ENCODE data around the gene CFAP65.

CFAP65 gene

GRCh38 chr2:219030177-219030940 is 11.0 kb downstream of the CFAP65 start:
- H3K27me3 ChIP-seq (ENCODE audit: insufficient read depth, low read length), result peaks cover 10% of the 10 kb centered on the region; the same call in 1 of the 2 replicates
- H3K36me3 ChIP-seq (ENCODE audit: insufficient read depth, low read length), result no peaks in the 10 kb centered on the region
- no peak overlapping the region for H3K9ac ChIP-seq (ENCODE audit: low read depth, low read length)
- no peak overlapping the region for H3K27ac ChIP-seq (ENCODE audit: low read depth, low read length)
- H3K4me3 ChIP-seq (ENCODE audit: low read length), result no peak overlapping the region
- H3K4me1 ChIP-seq (ENCODE audit: insufficient read depth, low read length), result no peaks in the 10 kb centered on the region
- no peaks in the 10 kb centered on the region for H3K9me3 ChIP-seq (ENCODE audit: insufficient read depth, low read depth, low read length)
- WGBS, result 87% methylated on average over 16 of the region's 16 CpGs

DNA sequence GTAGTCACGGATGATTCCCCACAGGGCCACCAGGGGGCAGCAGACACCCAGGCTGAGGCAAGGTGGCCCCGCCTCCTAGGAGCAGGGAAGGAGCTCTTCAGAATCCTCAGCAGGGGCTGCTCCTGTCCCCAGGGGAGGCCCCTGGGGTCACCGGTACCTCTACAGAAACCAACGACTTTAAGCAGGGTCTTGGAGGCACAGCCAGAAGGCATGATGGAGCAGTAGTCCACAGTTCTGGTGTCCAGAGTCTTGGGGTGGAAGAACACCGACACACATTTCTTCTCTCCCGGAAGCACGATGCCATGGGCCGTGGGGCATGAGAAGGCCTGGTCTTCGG is 11.5 kb downstream of the CFAP65 start:
- H3K9ac ChIP-seq (ENCODE audit: low read depth, low read length), result no peak overlapping the region
- H3K36me3 ChIP-seq (ENCODE audit: insufficient read depth, low read length), result no peaks in the 10 kb centered on the region
- no peak overlapping the region for H3K27ac ChIP-seq (ENCODE audit: low read depth, low read length)
- no peak overlapping the region for H3K4me3 ChIP-seq (ENCODE audit: low read length)
- no peaks in the 10 kb centered on the region for H3K4me1 ChIP-seq (ENCODE audit: insufficient read depth, low read length)
- 54% methylated on average over 9 of the region's 9 CpGs for WGBS
- H3K27me3 ChIP-seq (ENCODE audit: insufficient read depth, low read length), result peaks cover 8% of the 10 kb centered on the region; the same call in 1 of the 2 replicates
- no peaks in the 10 kb centered on the region for H3K9me3 ChIP-seq (ENCODE audit: insufficient read depth, low read depth, low read length)

DNA sequence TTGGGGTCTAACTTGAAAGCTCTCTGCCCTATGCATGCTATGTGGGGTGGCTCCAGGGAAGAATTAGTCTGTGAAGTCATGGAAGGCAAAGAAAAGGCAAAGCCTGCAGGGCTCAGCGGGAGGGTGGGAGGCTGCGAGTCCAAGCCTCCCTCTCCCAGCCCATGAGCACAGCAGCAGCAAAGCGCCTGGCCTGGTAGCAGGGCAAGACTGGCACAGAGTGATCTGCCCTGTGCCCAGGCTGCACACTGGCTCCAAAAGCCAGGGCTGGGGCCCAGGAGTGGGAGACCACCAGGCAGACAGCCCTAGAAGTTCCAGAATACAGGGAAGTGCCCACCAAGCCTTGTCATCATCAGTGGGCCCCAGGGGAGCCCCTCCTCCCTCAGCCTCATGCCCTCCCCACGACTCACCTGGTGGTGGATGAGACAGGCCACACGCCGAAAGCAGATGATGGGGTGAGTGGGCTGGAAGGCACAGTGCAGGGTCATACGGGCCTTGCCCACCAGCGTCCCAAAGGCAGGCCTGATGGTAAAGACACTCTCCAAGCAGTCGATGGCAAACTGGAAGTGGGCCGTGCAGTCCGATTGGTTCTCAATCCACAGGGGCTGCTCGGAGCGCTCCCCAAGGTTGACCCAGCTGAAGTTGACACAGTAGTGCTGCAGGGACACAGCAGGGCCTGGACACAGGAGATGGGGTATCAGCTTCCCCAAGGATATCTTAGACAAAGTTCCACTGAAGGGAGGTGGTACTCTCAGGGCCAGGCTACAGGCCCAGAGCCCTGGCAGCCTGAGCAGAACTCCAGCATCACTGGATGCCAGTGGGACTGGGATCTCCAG is 12.1 kb downstream of the CFAP65 start:
- Histone ChIP-seq H3K9ac (ENCODE audit: low read depth, low read length) (no peak overlapping the region), H3K4me3 (ENCODE audit: low read length) (no peak overlapping the region), H3K27ac (ENCODE audit: low read depth, low read length) (no peak overlapping the region), H3K9me3 (ENCODE audit: insufficient read depth, low read depth, low read length) (no peaks in the 10 kb centered on the region), H3K27me3 (ENCODE audit: insufficient read depth, low read length) (peaks cover 3% of the 10 kb centered on the region; the same call in 1 of the 2 replicates), H3K4me1 (ENCODE audit: insufficient read depth, low read length) (no peaks in the 10 kb centered on the region), H3K36me3 (ENCODE audit: insufficient read depth, low read length) (no peaks in the 10 kb centered on the region)
- 77% methylated on average over 13 of the region's 13 CpGs for WGBS

DNA sequence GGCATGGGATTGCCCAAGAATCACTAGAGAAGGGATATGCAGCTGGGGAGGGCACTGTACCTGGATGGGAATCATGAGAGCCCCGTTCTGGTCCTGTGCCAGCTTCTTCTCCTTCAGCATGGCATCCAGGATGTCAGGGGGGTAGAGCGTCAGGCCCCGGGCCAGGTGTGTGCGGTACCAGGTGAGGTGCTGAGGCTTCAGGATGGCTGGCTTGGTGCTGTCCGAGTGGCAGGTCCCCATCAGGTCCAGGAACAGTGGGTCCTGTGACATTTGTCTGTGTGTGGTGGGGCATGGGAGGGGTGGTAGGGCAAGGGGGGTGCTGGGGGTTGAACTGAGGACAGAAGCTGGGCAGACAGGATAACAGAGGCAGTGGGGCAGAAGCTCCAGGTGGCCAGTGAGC is 13.2 kb downstream of the CFAP65 start:
- Histone ChIP-seq H3K27me3 (ENCODE audit: insufficient read depth, low read length) (peaks cover 3% of the 10 kb centered on the region; the same call in 1 of the 2 replicates), H3K27ac (ENCODE audit: low read depth, low read length) (no peak overlapping the region), H3K4me1 (ENCODE audit: insufficient read depth, low read length) (no peaks in the 10 kb centered on the region), H3K9ac (ENCODE audit: low read depth, low read length) (no peak overlapping the region), H3K4me3 (ENCODE audit: low read length) (no peak overlapping the region), H3K9me3 (ENCODE audit: insufficient read depth, low read depth, low read length) (no peaks in the 10 kb centered on the region), H3K36me3 (ENCODE audit: insufficient read depth, low read length) (no peaks in the 10 kb centered on the region)
- WGBS, result 81% methylated on average over 5 of the region's 5 CpGs

- Histone ChIP-seq H3K9me3 (ENCODE audit: insufficient read depth, low read depth, low read length) (no peaks in the 10 kb centered on the region), H3K36me3 (ENCODE audit: insufficient read depth, low read length) (no peaks in the 10 kb centered on the region), H3K4me3 (ENCODE audit: low read length) (no peak overlapping the region), H3K27me3 (ENCODE audit: insufficient read depth, low read length) (peaks cover 3% of the 10 kb centered on the region; the same call in 1 of the 2 replicates), H3K27ac (ENCODE audit: low read depth, low read length) (no peak overlapping the region), H3K9ac (ENCODE audit: low read depth, low read length) (no peak overlapping the region), H3K4me1 (ENCODE audit: insufficient read depth, low read length) (no peaks in the 10 kb centered on the region)
- 90% methylated on average over 22 of the region's 22 CpGs for WGBS
These were observed 13.7 kb downstream of the CFAP65 start for GRCh38 chr2:219027511-219028055.

GRCh38 chr2:219026946-219027345 is 14.4 kb downstream of the CFAP65 start:
- H3K27ac ChIP-seq (ENCODE audit: low read depth, low read length), result no peak overlapping the region
- H3K9me3 ChIP-seq (ENCODE audit: insufficient read depth, low read depth, low read length), result no peaks in the 10 kb centered on the region
- H3K36me3 ChIP-seq (ENCODE audit: insufficient read depth, low read length), result no peaks in the 10 kb centered on the region
- H3K27me3 ChIP-seq (ENCODE audit: insufficient read depth, low read length), result peaks cover 3% of the 10 kb centered on the region; the same call in 1 of the 2 replicates
- no peak overlapping the region for H3K9ac ChIP-seq (ENCODE audit: low read depth, low read length)
- no peak overlapping the region for H3K4me3 ChIP-seq (ENCODE audit: low read length)
- H3K4me1 ChIP-seq (ENCODE audit: insufficient read depth, low read length), result no peaks in the 10 kb centered on the region
- 75% methylated on average over 7 of the region's 7 CpGs for WGBS

- Histone ChIP-seq H3K27ac (ENCODE audit: low read depth, low read length) (no peak overlapping the region), H3K9me3 (ENCODE audit: insufficient read depth, low read depth, low read length) (no peaks in the 10 kb centered on the region), H3K9ac (ENCODE audit: low read depth, low read length) (no peak overlapping the region), H3K4me3 (ENCODE audit: low read length) (no peak overlapping the region), H3K36me3 (ENCODE audit: insufficient read depth, low read length) (no peaks in the 10 kb centered on the region), H3K27me3 (ENCODE audit: insufficient read depth, low read length) (0 out of 2 replicates have a peak, but pooled peaks cover 3% of the 10 kb centered on the region), H3K4me1 (ENCODE audit: insufficient read depth, low read length) (no peaks in the 10 kb centered on the region)
- 91% methylated on average over 17 of the region's 18 CpGs for WGBS
These were observed 15.4 kb downstream of the CFAP65 start for GRCh38 chr2:219025637-219026585.

GRCh38 chr2:219024059-219024458 is 17.3 kb downstream of the CFAP65 start:
- WGBS, result 82% methylated on average over 11 of the region's 11 CpGs
- Histone ChIP-seq H3K4me1 (ENCODE audit: insufficient read depth, low read length) (no peaks in the 10 kb centered on the region), H3K9me3 (ENCODE audit: insufficient read depth, low read depth, low read length) (no peaks in the 10 kb centered on the region), H3K4me3 (ENCODE audit: low read length) (no peak overlapping the region), H3K27me3 (ENCODE audit: insufficient read depth, low read length) (0 out of 2 replicates have a peak, but pooled peaks cover 6% of the 10 kb centered on the region), H3K27ac (ENCODE audit: low read depth, low read length) (no peak overlapping the region), H3K9ac (ENCODE audit: low read depth, low read length) (no peak overlapping the region), H3K36me3 (ENCODE audit: insufficient read depth, low read length) (no peaks in the 10 kb centered on the region)

GRCh38 chr2:219023045-219023605 is 18.2 kb downstream of the CFAP65 start:
- no peak overlapping the region for H3K27ac ChIP-seq (ENCODE audit: low read depth, low read length)
- 85% methylated on average over 12 of the region's 12 CpGs for WGBS
- no peaks in the 10 kb centered on the region for H3K36me3 ChIP-seq (ENCODE audit: insufficient read depth, low read length)
- no peaks in the 10 kb centered on the region for H3K9me3 ChIP-seq (ENCODE audit: insufficient read depth, low read depth, low read length)
- 0 out of 2 replicates have a peak, but pooled peaks cover 6% of the 10 kb centered on the region for H3K27me3 ChIP-seq (ENCODE audit: insufficient read depth, low read length)
- no peak overlapping the region for H3K4me3 ChIP-seq (ENCODE audit: low read length)
- no peaks in the 10 kb centered on the region for H3K4me1 ChIP-seq (ENCODE audit: insufficient read depth, low read length)
- no peak overlapping the region for H3K9ac ChIP-seq (ENCODE audit: low read depth, low read length)

GRCh38 chr2:219022616-219023015 is 18.7 kb downstream of the CFAP65 start:
- H3K9ac ChIP-seq (ENCODE audit: low read depth, low read length), result no peak overlapping the region
- H3K27me3 ChIP-seq (ENCODE audit: insufficient read depth, low read length), result 0 out of 2 replicates have a peak, but pooled peaks cover 6% of the 10 kb centered on the region
- no peaks in the 10 kb centered on the region for H3K9me3 ChIP-seq (ENCODE audit: insufficient read depth, low read depth, low read length)
- 92% methylated on average over 5 of the region's 5 CpGs for WGBS
- no peak overlapping the region for H3K4me3 ChIP-seq (ENCODE audit: low read length)
- H3K4me1 ChIP-seq (ENCODE audit: insufficient read depth, low read length), result no peaks in the 10 kb centered on the region
- H3K27ac ChIP-seq (ENCODE audit: low read depth, low read length), result no peak overlapping the region
- no peaks in the 10 kb centered on the region for H3K36me3 ChIP-seq (ENCODE audit: insufficient read depth, low read length)
